Neural crest cell (in vitro differentiated cells): ENCODE results near the gene CFAP91. TPM values are rescaled to one million over a fixed set of nuclear protein-coding genes. Genes with fewer than 3 reads are reported as not detected.

Source experiments
- DNase-seq: peaks from one replicate; pipeline ENCODE4 v3.0.0; 2021; ENCODE audit warnings: low read depth, mixed read lengths, low spot score
- H3K27ac Mint-ChIP-seq: one replicate; pipeline ENCODE4 v1.8.0; 2021; ENCODE audit warnings: mild to moderate bottlenecking, mixed read lengths; ENCODE audit not compliant: unreplicated experiment
- H3K27me3 Mint-ChIP-seq: 2 replicates; pipeline ENCODE4 v1.8.0; 2021; ENCODE audit warnings: low read depth, mild to moderate bottlenecking, mixed read lengths
- H3K36me3 Mint-ChIP-seq: 2 replicates; pipeline ENCODE4 v1.8.0; 2021; ENCODE audit warnings: low read depth, mild to moderate bottlenecking, mixed read lengths
- H3K4me1 Mint-ChIP-seq: 2 replicates; pipeline ENCODE4 v1.8.0; 2021; ENCODE audit warnings: mixed read lengths
- H3K4me3 Mint-ChIP-seq: one replicate; pipeline ENCODE4 v1.8.0; 2021; ENCODE audit warnings: mild to moderate bottlenecking, mixed read lengths
- H3K9me3 Mint-ChIP-seq: 2 replicates; pipeline ENCODE4 v1.8.0; 2021; ENCODE audit warnings: mixed read lengths
- CTCF ChIP-seq: fragments of 200-600 bp; sonication (generic); conservative IDR thresholded peaks from 2 replicates; pipeline ENCODE4 v1.5.0; 2021; ENCODE audit warnings: antibody characterized with exemption, mild to moderate bottlenecking
- total RNA-seq: library from RNA; stranded (reverse); gene quantifications from 2 replicates; pipeline ENCODE4 v1.2.1, GENCODE V29; 2021

CFAP91 gene
- total RNA-seq, 1 donor from 2014 or later: 7.0 TPM

- no peak overlapping the region for H3K4me3 Mint-ChIP-seq
- no peak for DNase-seq
- no peaks in the 10 kb centered on the region for H3K9me3 Mint-ChIP-seq
- no peak overlapping the region for H3K27ac Mint-ChIP-seq
- no peaks in the 10 kb centered on the region for H3K36me3 Mint-ChIP-seq
- H3K27me3 Mint-ChIP-seq: no peaks in the 10 kb centered on the region
- TF ChIP-seq CTCF: no peak
- H3K4me1 Mint-ChIP-seq: peaks cover 18% of the 10 kb centered on the region
These were observed 2.4 kb upstream of the CFAP91 start for GRCh38 chr3:119700269-119700919.

GRCh38 chr3:119700920-119701734 is 1.7 kb upstream of the CFAP91 start:
- no peaks in the 10 kb centered on the region for H3K36me3 Mint-ChIP-seq
- peaks cover 18% of the 10 kb centered on the region for H3K4me1 Mint-ChIP-seq
- no peak for DNase-seq
- peak overlapping the region; percentile 72 for H3K27ac Mint-ChIP-seq
- no peak for TF ChIP-seq CTCF
- H3K27me3 Mint-ChIP-seq: no peaks in the 10 kb centered on the region
- no peak overlapping the region for H3K4me3 Mint-ChIP-seq
- H3K9me3 Mint-ChIP-seq: no peaks in the 10 kb centered on the region

DNA sequence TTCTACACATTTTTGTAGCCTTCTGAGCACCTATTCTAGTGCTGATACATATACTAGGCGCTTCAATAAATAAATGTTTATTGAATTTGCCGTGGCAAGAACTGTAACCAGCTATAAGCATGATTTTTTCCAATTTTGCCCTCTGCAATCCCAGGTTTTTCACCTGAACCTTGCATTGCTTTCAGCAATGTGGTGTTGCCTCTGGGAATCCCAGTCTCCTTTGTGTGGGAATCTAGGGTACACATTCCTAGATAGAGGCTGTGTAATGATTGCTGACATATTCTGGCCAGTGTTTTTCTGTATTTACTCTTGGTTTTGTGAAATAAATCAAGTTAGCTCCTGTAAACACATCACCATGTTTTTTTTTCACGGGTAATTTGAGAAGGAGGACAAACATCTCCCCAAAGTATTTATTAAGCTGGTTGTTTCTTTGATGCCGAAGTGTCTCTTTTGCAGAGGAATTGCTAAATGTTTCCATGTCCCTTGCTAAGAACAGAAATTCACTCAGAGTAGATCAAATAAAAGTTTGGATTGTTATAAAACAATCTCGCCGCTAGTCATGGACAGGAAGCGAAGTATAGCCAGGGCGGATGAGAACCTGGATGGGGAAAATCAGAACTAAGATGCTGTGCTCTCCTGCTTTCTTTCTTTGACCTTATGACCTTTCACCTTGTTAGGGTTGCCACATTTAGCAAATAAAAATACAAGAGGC is 1.2 kb downstream of the CFAP91 start:
- DNase-seq: no peak
- Mint-ChIP-seq H3K27me3 (no peaks in the 10 kb centered on the region), H3K9me3 (no peaks in the 10 kb centered on the region), H3K27ac (no peak overlapping the region), H3K4me1 (peaks cover 18% of the 10 kb centered on the region), H3K36me3 (no peaks in the 10 kb centered on the region), H3K4me3 (peak overlapping the region; percentile 81)
- no peak for TF ChIP-seq CTCF

DNA sequence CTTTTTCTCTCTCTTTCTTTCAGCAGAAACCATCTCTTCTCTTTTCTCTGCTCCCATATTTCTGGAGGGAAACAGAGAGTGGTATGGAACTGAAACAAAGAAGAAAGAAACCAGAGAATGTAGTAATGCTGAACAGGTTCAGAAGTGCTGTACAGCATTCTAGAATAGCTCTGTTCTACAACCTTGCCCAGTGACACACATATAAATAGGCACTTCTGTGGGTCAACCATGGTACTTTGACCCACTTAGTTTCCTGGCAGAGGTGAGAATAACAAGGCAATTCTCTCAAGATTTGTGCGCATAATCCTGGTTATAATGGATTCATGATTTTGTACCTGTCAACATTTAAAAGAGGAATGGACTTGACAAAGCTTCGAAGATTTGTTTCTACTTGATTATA is 12.3 kb downstream of the CFAP91 start:
- DNase-seq: no peak
- Mint-ChIP-seq H3K9me3 (no peaks in the 10 kb centered on the region), H3K4me3 (no peak overlapping the region), H3K27me3 (no peaks in the 10 kb centered on the region), H3K36me3 (no peaks in the 10 kb centered on the region), H3K27ac (no peak overlapping the region), H3K4me1 (no peaks in the 10 kb centered on the region)
- no peak for TF ChIP-seq CTCF

- no peaks in the 10 kb centered on the region for H3K27me3 Mint-ChIP-seq
- no peaks in the 10 kb centered on the region for H3K9me3 Mint-ChIP-seq
- no peaks in the 10 kb centered on the region for H3K36me3 Mint-ChIP-seq
- H3K4me3 Mint-ChIP-seq: no peak overlapping the region
- no peak for DNase-seq
- no peaks in the 10 kb centered on the region for H3K4me1 Mint-ChIP-seq
- no peak for TF ChIP-seq CTCF
- no peak overlapping the region for H3K27ac Mint-ChIP-seq
These were observed 14.2 kb downstream of the CFAP91 start for GRCh38 chr3:119716998-119717397.
